Large intestine (tissue), 3 donors: ENCODE data around the gene SPIB. TPM values are rescaled to one million over a fixed set of nuclear protein-coding genes. Genes with fewer than 3 reads are reported as not detected.
A peak's percentile ranks its signal among the peaks of the same experiment; 100 is the strongest.
"Not testable (repeated sequence)": the region's sequence is repeated elsewhere in the genome, so short reads cannot be mapped to it uniquely, and the experiment has no call there.

Experiments used
- DNase-seq, 2 donors: peaks; one replicate each; pipeline versions ENCODE4 v3.0.0 to v3.0.0-alpha.2; 2013
- H3K27ac ChIP-seq: one replicate; pipeline ENCODE4 v1.5.1; 2013; ENCODE audit warnings: low read length
- H3K27me3 ChIP-seq: 2 replicates; pipeline ENCODE4 v1.6.1; 2013; ENCODE audit warnings: low read length; ENCODE audit not compliant: control insufficient read depth, insufficient read depth
- H3K36me3 ChIP-seq: 2 replicates; pipeline ENCODE4 v1.6.1; 2013; ENCODE audit warnings: low read length; ENCODE audit not compliant: control insufficient read depth, insufficient read depth
- H3K4me1 ChIP-seq: one replicate; pipeline ENCODE4 v1.6.1; 2013; ENCODE audit warnings: low read length; ENCODE audit not compliant: control insufficient read depth, insufficient read depth
- H3K4me3 ChIP-seq: one replicate; pipeline ENCODE4 v1.5.1; 2013; ENCODE audit warnings: low read length
- H3K9me3 ChIP-seq: one replicate; pipeline ENCODE4 v1.6.1; 2013; ENCODE audit warnings: mild to moderate bottlenecking, low read depth, low read length, moderate library complexity; ENCODE audit not compliant: control insufficient read depth
- WGBS: methylation state at CpG from one replicate; pipeline ENCODE4 v1.1.5; 2013; ENCODE audit warnings: low lambda C conversion rate; ENCODE audit not compliant: insufficient coverage; 5-methylcytosine and 5-hydroxymethylcytosine counted together
- polyA plus RNA-seq: library from polyadenylated mRNA; unstranded; fragments of 120-200 nt; gene quantifications from one replicate; pipeline ENCODE4 v1.2.1, GENCODE V29; 2013

SPIB gene
- polyA plus RNA-seq, 1 donor = 13.5 TPM

- no peak for DNase-seq
- Histone ChIP-seq H3K9me3 (no peaks in the 10 kb centered on the region), H3K36me3 (peaks cover 56% of the 10 kb centered on the region), H3K27me3 (no peaks in the 10 kb centered on the region), H3K4me3 (no peak overlapping the region), H3K4me1 (peaks cover 12% of the 10 kb centered on the region), H3K27ac (no peak overlapping the region)
- no CpG with 5 or more reads among the region's 11 CpGs for WGBS
Measured at GRCh38 chr19:50380137-50380536, 38.6 kb upstream of the SPIB start.

- Histone ChIP-seq H3K4me1 (peaks cover 16% of the 10 kb centered on the region), H3K27me3 (no peaks in the 10 kb centered on the region), H3K36me3 (peaks cover 56% of the 10 kb centered on the region), H3K4me3 (no peak overlapping the region), H3K9me3 (no peaks in the 10 kb centered on the region), H3K27ac (no peak overlapping the region)
- no peak for DNase-seq
- WGBS = no CpG with 5 or more reads among the region's 8 CpGs
Measured at GRCh38 chr19:50380751-50381151, 38.0 kb upstream of the SPIB start.

GRCh38 chr19:50381881-50382729 is 36.6 kb upstream of the SPIB start:
- Histone ChIP-seq H3K27me3 (no peaks in the 10 kb centered on the region), H3K4me3 (no peak overlapping the region), H3K27ac (no peak overlapping the region), H3K36me3 (peaks cover 59% of the 10 kb centered on the region), H3K9me3 (no peaks in the 10 kb centered on the region), H3K4me1 (peaks cover 18% of the 10 kb centered on the region)
- WGBS = no CpG with 5 or more reads among the region's 58 CpGs
- DNase-seq = no peak

- no CpG with 5 or more reads among the region's 21 CpGs for WGBS
- H3K36me3 ChIP-seq = peaks cover 53% of the 10 kb centered on the region
- peak overlapping the region; percentile 74 for H3K4me3 ChIP-seq
- DNase-seq = no peak
- peak overlapping the region; percentile 80 for H3K27ac ChIP-seq
- H3K4me1 ChIP-seq = peaks cover 18% of the 10 kb centered on the region
- H3K9me3 ChIP-seq = no peaks in the 10 kb centered on the region
- no peaks in the 10 kb centered on the region for H3K27me3 ChIP-seq
Measured at GRCh38 chr19:50383001-50383851, 35.5 kb upstream of the SPIB start.

- H3K4me3 ChIP-seq = peak within 1 kb of the TSS; percentile 74
- H3K36me3 ChIP-seq = peaks cover 45% of the 10 kb centered on the region
- peak within 1 kb of the TSS; percentile 80 for H3K27ac ChIP-seq
- H3K27me3 ChIP-seq = no peaks in the 10 kb centered on the region
- 10% methylated on average over 2 of the region's 78 CpGs for WGBS
- H3K9me3 ChIP-seq = no peaks in the 10 kb centered on the region
- peaks cover 18% of the 10 kb centered on the region for H3K4me1 ChIP-seq
- peak; percentile 97 to 99 for DNase-seq
Measured at GRCh38 chr19:50383852-50384684, 34.7 kb upstream of the SPIB start, which contains the start of gene POLD1. POLD1 (plus strand) TSS chr19:50384347; CDS start chr19:50398852, 14,505 bp downstream.

- DNase-seq = peak in 1 of 2 donors; percentile 20
- H3K4me3 ChIP-seq = peak overlapping the region; percentile 74
- no CpG with 5 or more reads among the region's 26 CpGs for WGBS
- H3K27me3 ChIP-seq = no peaks in the 10 kb centered on the region
- peaks cover 36% of the 10 kb centered on the region for H3K36me3 ChIP-seq
- peaks cover 18% of the 10 kb centered on the region for H3K4me1 ChIP-seq
- H3K27ac ChIP-seq = peak overlapping the region; percentile 80
- H3K9me3 ChIP-seq = no peaks in the 10 kb centered on the region
Measured at GRCh38 chr19:50384685-50385535, 33.8 kb upstream of the SPIB start.

- no CpG with 5 or more reads among the region's 21 CpGs for WGBS
- no peak overlapping the region for H3K27ac ChIP-seq
- DNase-seq = no peak
- peaks cover 18% of the 10 kb centered on the region for H3K4me1 ChIP-seq
- H3K36me3 ChIP-seq = peaks cover 13% of the 10 kb centered on the region
- no peak overlapping the region for H3K4me3 ChIP-seq
- H3K27me3 ChIP-seq = no peaks in the 10 kb centered on the region
- peaks cover 3% of the 10 kb centered on the region for H3K9me3 ChIP-seq
Measured at GRCh38 chr19:50387176-50387867, 31.4 kb upstream of the SPIB start.

- no CpG with 5 or more reads among the region's 8 CpGs for WGBS
- DNase-seq = no peak
- H3K27ac ChIP-seq = no peak overlapping the region
- H3K9me3 ChIP-seq = peaks cover 3% of the 10 kb centered on the region
- peaks cover 10% of the 10 kb centered on the region for H3K36me3 ChIP-seq
- H3K4me3 ChIP-seq = no peak overlapping the region
- H3K27me3 ChIP-seq = no peaks in the 10 kb centered on the region
- peaks cover 18% of the 10 kb centered on the region for H3K4me1 ChIP-seq
Measured at GRCh38 chr19:50387868-50388245, 30.9 kb upstream of the SPIB start.

GRCh38 chr19:50390295-50390694 is 28.4 kb upstream of the SPIB start:
- no CpG with 5 or more reads among the region's 3 CpGs for WGBS
- not testable (repeated sequence) for DNase-seq, H3K27ac ChIP-seq

More at GRCh38 chr19:50390295-50390694, 28.4 kb upstream of the SPIB start:
- not testable (repeated sequence) for H3K4me3 ChIP-seq, H3K36me3 ChIP-seq, H3K9me3 ChIP-seq, H3K4me1 ChIP-seq, H3K27me3 ChIP-seq
